Right atrium auricular region (tissue), 2 donors: ENCODE data around the gene CTDNEP1. TPM values are rescaled to one million over a fixed set of nuclear protein-coding genes. Genes with fewer than 3 reads are reported as not detected.
A peak's percentile ranks its signal among the peaks of the same experiment; 100 is the strongest.

Source experiments
- DNase-seq: peaks from one replicate; pipeline ENCODE4 v3.0.0-alpha.2; 2019; ENCODE audit warnings: low spot score
- H3K27ac ChIP-seq, 2 donors: fragments of 200-600 bp; sonication (generic); 1 replicate in 1 of 2; 2 replicates in 1 of 2; pipeline ENCODE4 v1.5.1; 2016 to 2019
- H3K27me3 ChIP-seq, 2 donors: fragments of 200-600 bp; sonication (generic); one replicate each; pipeline versions ENCODE4 v1.5.1 to v1.6.0; 2017 to 2019
- H3K36me3 ChIP-seq: fragments of 200-600 bp; sonication (generic); one replicate; pipeline ENCODE4 v1.5.1; 2016
- H3K4me1 ChIP-seq, 2 donors: fragments of 200-600 bp; sonication (generic); one replicate each; pipeline versions ENCODE4 v1.5.1 to v1.6.0; 2017 to 2019
- H3K4me3 ChIP-seq, 2 donors: fragments of 200-600 bp; sonication (generic); 1 replicate in 1 of 2; 2 replicates in 1 of 2; pipeline ENCODE4 v1.5.1; 2017 to 2019; ENCODE audit warnings: mild to moderate bottlenecking in 1 of 2, moderate library complexity in 1 of 2
- H3K9me3 ChIP-seq, 2 donors: fragments of 200-600 bp; sonication (generic); one replicate each; pipeline ENCODE4 v1.5.1; 2019
- total RNA-seq, 2 donors: library from RNA; depleted of rRNA; stranded (reverse); fragments of >200 nt; gene quantifications; one replicate each; pipeline ENCODE4 v1.1.0, GENCODE V29; 2016
- TF ChIP-seq, protein P1 (sequence below), 2 donors: fragments of 200-600 bp; sonication (generic); IDR thresholded peaks; one replicate each; pipeline ENCODE4 v1.5.1; 2019; ENCODE audit warnings: antibody characterized with exemption in 2 of 2

The CTDNEP1 gene
- total RNA-seq, 2 donors from 2014 or later, result 55.0 to 77.2 TPM

DNA sequence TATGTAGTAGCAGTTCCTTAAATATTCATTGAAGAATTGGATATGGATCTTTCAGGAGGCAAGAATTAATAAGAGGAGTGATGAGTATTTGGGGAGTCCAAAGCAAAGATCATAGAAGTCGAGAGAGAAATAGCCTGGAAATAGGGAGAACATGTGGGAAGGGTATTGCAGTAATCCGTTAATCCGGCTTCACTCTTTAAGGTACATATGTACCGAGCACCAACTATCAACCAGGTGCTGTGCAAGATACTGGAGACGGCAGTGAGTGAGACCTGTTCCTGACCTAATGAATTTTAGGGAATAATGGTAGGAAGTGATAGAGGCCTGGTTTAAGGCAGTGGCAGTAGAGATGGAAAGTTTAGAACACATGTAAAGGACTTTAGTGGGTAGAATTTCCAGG is 1.5 kb upstream of the CTDNEP1 start:
- H3K4me3 ChIP-seq, result peak overlapping the region; percentile 94 to 96
- no peaks in the 10 kb centered on the region for H3K9me3 ChIP-seq
- DNase-seq, result no peak
- H3K27ac ChIP-seq, result peak overlapping the region; percentile 99
- peaks cover 0 to 36% of the 10 kb centered on the region in 2 donors for H3K4me1 ChIP-seq
- H3K27me3 ChIP-seq, result no peaks in the 10 kb centered on the region
- TF ChIP-seq, protein P1, sequence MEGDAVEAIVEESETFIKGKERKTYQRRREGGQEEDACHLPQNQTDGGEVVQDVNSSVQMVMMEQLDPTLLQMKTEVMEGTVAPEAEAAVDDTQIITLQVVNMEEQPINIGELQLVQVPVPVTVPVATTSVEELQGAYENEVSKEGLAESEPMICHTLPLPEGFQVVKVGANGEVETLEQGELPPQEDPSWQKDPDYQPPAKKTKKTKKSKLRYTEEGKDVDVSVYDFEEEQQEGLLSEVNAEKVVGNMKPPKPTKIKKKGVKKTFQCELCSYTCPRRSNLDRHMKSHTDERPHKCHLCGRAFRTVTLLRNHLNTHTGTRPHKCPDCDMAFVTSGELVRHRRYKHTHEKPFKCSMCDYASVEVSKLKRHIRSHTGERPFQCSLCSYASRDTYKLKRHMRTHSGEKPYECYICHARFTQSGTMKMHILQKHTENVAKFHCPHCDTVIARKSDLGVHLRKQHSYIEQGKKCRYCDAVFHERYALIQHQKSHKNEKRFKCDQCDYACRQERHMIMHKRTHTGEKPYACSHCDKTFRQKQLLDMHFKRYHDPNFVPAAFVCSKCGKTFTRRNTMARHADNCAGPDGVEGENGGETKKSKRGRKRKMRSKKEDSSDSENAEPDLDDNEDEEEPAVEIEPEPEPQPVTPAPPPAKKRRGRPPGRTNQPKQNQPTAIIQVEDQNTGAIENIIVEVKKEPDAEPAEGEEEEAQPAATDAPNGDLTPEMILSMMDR (IDR thresholded peaks at IDR 0.05), result no peak
- peaks cover 40% of the 10 kb centered on the region for H3K36me3 ChIP-seq

DNA sequence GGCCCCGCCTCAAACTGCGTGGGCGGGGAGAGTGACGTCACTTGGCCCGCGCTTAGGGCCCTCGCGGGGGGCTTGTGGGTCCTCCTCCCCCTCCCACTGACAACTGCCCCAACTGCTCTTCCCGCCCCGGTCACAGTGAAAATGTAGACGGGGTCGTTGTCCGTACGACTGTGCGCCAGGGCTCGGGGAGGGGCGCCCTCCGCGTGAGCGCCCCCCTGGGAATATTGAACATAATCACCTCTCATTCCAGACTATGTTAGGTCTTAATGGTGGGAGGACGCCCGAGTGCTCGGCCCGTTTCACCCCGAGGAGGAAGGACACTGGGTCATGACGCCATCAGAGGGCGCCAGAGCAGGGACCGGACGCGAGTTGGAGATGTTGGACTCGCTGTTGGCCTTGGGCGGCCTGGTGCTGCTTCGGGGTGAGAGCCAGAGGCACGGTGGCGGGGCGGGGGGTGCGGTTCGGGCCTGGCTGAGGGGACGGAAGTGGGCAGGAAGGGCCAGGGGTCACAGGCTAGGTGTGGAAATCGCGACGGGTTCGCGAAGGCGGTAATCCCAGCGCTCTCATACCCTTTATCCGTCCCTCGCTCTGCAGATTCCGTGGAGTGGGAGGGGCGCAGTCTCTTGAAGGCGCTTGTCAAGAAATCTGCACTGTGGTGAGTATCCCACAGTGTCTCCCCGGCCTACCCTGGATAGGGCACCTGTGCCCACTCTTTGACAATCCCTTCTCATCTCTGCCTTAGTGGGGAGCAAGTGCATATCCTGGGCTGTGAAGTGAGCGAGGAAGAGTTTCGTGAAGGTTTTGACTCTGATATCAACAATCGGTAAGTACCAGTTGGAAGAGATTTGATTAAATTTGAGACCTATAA is 876 bp upstream of the CTDNEP1 start, which contains the start of gene ELP5:
Gene ELP5, plus strand, starts transcription at position 40 of the 868 bp plus-strand sequence. Its CDS starts 336 bp downstream, at position 376.
- peaks cover 0 to 36% of the 10 kb centered on the region in 2 donors for H3K4me1 ChIP-seq
- no peaks in the 10 kb centered on the region for H3K27me3 ChIP-seq
- peak within 1 kb of the TSS; percentile 99 for H3K27ac ChIP-seq
- peaks cover 34% of the 10 kb centered on the region for H3K36me3 ChIP-seq
- peak; percentile 96 for DNase-seq
- no peaks in the 10 kb centered on the region for H3K9me3 ChIP-seq
- H3K4me3 ChIP-seq, result peak within 1 kb of the TSS; percentile 94 to 96
- TF ChIP-seq, protein P1 (IDR thresholded peaks at IDR 0.05), result peak in 1 of 2 donors; percentile 49

DNA sequence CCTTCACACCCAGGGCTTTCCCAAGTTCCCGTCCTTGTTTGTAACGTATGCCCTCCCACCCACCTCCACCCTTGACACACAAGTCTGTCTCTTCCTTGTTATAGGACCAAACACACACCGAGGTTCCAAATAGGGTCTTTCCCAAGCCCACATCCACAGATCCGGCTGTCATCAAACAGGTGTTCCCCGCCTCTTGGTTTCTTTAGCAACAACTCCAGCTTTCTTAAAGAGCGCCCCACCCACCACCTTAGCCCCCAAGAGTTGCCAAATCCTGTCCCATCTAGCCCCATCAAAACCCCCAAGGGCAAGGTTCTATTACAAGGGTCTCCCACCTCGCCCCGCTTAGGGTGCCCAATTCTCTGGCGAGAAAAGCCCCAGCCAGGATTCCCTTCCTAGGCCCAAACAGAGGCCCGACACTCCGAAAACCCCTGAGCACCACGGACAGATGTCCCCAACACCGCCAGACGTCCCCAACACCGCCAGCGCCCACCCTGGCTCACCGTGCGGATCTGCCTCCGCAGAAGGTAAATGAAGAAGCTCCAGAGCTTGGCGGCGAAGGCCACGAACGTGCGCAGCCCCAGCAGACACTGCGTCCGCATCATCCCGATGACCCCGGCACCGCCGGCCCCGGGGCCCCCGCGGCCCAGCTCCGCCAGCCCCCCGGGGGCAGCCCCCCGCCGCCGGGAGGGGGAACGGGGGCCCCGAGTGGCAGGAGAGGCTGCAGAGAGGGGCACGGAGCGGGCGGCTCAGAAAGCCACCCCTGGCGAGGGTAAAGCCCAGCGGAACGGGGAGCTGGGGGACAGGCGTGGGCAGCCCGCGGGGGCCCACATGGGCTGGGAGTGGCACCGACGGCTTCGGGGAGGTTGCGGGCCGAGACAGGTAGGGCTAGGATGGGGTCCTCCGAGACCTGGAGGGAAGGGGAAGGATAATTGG is 573 bp downstream of the CTDNEP1 start:
- peak overlapping the region; percentile 99 for H3K27ac ChIP-seq
- DNase-seq, result no peak
- peak overlapping the region; percentile 94 to 96 for H3K4me3 ChIP-seq
- TF ChIP-seq, protein P1 (IDR thresholded peaks at IDR 0.05), result no peak
- H3K9me3 ChIP-seq, result no peaks in the 10 kb centered on the region
- H3K36me3 ChIP-seq, result peaks cover 32% of the 10 kb centered on the region
- H3K27me3 ChIP-seq, result no peaks in the 10 kb centered on the region
- H3K4me1 ChIP-seq, result peaks cover 0 to 36% of the 10 kb centered on the region in 2 donors

DNA sequence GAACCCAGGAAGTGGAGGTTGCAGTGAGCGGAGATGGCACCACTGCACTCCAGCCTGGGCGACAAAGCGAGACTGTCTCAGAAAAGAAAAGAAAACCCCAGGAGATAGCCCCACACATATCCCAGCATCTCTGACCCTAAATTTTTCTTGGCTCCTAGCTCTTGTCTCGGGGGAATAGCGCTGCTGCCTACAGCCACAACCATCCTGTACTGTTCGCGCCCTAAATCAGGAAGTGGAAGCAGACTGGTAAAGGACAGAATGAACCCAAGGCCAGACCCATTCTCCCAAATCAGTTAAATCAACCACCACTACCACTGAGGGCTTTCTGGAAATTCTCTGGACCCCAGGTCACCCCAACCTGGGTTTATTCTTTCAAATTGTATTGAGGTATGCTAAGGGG is 1.7 kb downstream of the CTDNEP1 start:
- TF ChIP-seq, protein P1 (IDR thresholded peaks at IDR 0.05), result no peak
- no peak for DNase-seq
- peak overlapping the region; percentile 94 to 96 for H3K4me3 ChIP-seq
- peaks cover 0 to 36% of the 10 kb centered on the region in 2 donors for H3K4me1 ChIP-seq
- peaks cover 30% of the 10 kb centered on the region for H3K36me3 ChIP-seq
- no peaks in the 10 kb centered on the region for H3K9me3 ChIP-seq
- peak overlapping the region; percentile 99 for H3K27ac ChIP-seq
- H3K27me3 ChIP-seq, result no peaks in the 10 kb centered on the region

DNA sequence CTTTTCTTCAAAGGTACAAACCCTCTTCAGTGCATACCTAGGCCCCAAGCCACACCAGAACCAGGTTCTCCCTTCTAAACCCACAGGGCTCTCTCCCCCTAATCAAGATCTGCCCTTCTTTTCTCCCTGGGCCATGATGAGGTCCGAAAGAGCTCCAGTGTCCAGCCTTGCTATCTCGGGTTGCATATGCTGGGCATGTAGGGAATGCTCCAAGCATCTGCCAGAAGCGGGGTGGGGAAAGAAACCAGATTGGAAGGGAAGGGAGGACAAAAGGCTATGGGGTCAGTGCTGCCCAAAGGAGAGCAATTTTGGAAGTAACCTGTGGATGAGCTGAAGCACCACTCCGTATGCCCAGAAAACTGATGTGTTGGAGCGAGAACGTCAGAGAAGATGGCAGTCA is 2.3 kb downstream of the CTDNEP1 start:
- H3K27me3 ChIP-seq, result no peaks in the 10 kb centered on the region
- peak overlapping the region; percentile 45 to 99 for H3K27ac ChIP-seq
- peaks cover 0 to 36% of the 10 kb centered on the region in 2 donors for H3K4me1 ChIP-seq
- DNase-seq, result no peak
- H3K9me3 ChIP-seq, result no peaks in the 10 kb centered on the region
- TF ChIP-seq, protein P1 (IDR thresholded peaks at IDR 0.05), result no peak
- no peak overlapping the region for H3K4me3 ChIP-seq
- peaks cover 30% of the 10 kb centered on the region for H3K36me3 ChIP-seq
